ENCODE results near the gene TP53AIP1.

TP53AIP1 gene

DNA sequence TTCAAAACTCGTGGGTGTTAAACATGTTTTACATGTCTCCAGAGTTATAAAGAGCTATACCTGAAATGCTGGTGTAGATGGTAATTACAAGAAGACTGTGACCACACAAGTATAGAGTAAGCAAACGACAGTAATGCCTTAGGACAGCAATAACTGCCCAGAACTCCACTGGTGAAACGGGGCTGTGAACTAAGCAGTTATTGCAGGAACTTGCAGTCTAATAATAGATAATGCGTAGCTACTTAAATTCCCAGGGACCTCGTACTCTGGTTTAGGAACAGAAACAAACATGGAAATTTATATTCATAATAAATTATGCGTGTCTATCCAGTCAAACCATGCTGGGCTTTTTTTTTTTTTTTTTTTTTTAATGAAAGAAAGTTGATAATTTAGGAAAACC lies 24.9 kb upstream of the TP53AIP1 start:
- TF ChIP-seq, protein P1, sequence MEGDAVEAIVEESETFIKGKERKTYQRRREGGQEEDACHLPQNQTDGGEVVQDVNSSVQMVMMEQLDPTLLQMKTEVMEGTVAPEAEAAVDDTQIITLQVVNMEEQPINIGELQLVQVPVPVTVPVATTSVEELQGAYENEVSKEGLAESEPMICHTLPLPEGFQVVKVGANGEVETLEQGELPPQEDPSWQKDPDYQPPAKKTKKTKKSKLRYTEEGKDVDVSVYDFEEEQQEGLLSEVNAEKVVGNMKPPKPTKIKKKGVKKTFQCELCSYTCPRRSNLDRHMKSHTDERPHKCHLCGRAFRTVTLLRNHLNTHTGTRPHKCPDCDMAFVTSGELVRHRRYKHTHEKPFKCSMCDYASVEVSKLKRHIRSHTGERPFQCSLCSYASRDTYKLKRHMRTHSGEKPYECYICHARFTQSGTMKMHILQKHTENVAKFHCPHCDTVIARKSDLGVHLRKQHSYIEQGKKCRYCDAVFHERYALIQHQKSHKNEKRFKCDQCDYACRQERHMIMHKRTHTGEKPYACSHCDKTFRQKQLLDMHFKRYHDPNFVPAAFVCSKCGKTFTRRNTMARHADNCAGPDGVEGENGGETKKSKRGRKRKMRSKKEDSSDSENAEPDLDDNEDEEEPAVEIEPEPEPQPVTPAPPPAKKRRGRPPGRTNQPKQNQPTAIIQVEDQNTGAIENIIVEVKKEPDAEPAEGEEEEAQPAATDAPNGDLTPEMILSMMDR (IDR thresholded peaks at IDR 0.05; ENCODE audit: low read depth, low read length) = no peak
- H3K4me3 ChIP-seq (ENCODE audit: low read depth, low read length) = no peak overlapping the region

DNA sequence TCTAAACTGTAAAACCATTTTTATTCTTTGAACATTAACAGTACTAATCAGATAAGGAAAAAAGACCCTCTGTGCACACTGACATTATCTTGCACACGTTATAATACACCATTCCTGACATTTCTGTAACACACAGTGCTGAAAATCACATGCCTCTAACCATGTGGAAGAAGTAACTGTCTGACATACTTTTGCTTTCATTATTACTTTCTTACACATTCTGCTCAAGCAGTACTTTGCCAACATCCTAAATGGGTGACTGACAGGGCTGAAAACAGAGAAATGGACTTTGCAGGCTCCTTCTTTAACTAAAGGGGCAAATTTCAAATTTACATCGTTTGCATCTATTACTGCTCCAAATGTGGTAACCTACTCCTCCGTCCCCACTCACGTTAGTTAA lies 22.8 kb upstream of the TP53AIP1 start:
- H3K4me3 ChIP-seq (ENCODE audit: low read depth, low read length) = no peak overlapping the region

DNA sequence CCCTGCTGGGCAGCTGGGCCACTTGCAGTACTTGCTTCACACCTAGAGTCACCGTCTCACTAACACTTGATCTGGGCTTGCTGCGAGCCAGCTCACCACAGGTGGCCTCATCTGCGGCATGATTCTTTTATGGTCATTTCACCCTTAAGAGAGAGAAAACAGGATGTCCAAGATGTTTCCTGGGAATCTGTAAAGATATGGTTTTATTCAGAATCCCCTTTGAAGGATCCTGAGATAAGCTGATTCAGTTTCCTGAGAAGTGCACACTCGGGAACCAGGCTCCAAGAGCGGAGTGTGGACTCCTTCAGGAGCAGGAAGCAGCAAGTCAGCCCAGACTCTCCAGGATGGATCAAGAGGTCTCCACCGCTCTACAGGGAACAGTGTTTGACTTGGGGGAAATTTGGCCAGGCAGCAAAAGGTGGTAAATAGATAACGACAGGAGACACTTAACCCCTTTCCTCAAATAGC lies 21.8 kb upstream of the TP53AIP1 start:
- no peak overlapping the region for H3K4me3 ChIP-seq (ENCODE audit: low read depth, low read length)
- TF ChIP-seq, protein P1 (IDR thresholded peaks at IDR 0.05; ENCODE audit: low read depth, low read length) = no peak

More for the DNA sequence above, 22.8 kb upstream of the TP53AIP1 start:
- TF ChIP-seq, protein P1 (IDR thresholded peaks at IDR 0.05; ENCODE audit: low read depth, low read length) = no peak

DNA sequence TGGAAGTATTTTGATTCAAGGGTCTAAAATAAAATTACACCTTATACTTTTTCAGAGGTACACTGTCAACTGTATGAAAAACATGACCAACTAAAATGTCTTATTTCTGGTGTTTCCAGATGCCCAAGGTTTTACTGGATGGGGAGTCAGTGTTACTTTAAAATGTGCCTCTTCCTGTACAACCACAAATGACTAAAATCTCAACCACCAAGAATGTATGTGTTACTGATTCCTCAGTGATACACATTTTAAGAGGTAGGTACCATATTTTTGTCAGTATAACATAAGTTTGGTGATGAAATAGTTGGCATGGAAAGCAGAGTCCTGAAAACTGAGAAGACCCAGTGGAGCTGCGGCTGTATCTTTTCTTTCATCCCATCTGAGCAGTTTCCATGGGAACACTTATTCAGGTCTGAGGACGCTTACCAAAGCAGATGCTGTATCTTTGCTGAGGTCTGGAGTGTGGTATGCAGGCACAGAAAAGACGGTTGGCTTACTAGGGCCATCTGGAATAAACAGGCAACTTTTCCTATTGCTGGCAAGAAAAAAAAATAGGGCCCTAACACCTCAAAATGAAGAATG lies 21.2 kb upstream of the TP53AIP1 start:
- TF ChIP-seq, protein P1 (IDR thresholded peaks at IDR 0.05; ENCODE audit: low read depth, low read length) = no peak
- no peak overlapping the region for H3K4me3 ChIP-seq (ENCODE audit: low read depth, low read length)

DNA sequence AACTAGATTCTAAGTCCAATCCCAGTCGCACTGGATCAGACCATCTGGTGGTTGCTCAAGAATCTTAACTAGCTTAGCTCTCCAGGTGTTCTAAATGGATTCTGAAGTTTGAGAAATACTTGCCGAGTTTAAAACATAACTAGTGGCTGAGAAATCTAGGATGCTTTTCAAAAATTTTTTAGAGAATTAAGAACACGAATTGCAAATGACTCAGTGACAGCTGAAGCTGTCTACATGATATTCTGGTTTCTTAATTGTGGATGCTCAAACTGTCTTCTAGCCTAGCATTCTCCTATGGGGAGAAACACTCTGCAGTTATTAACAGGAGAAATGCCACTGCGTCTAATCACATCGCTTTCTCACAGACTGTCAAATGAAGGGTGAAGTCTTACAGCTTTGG lies 20.2 kb upstream of the TP53AIP1 start:
- no peak overlapping the region for H3K4me3 ChIP-seq (ENCODE audit: low read depth, low read length)
- TF ChIP-seq, protein P1 (IDR thresholded peaks at IDR 0.05; ENCODE audit: low read depth, low read length) = no peak

DNA sequence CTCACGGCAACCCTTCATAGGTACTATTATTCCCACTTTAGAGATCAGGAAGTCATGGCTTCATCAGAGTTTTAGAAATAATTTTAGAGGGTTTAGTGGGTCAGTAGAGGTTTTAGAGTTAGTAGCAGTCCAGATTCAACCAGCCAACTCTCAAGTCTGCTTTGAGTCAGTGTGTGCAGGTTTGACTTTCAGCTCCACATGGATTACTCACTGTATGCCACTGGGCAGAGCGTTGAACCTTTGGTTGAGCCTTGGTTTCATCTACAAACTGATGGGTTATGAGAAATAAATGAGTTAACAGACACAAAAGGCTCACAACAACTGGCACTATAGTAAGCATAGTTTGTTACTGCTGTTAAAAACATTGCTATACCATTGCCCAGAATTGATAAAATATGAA lies 19.0 kb upstream of the TP53AIP1 start:
- TF ChIP-seq, protein P1 (IDR thresholded peaks at IDR 0.05; ENCODE audit: low read depth, low read length) = no peak
- no peak overlapping the region for H3K4me3 ChIP-seq (ENCODE audit: low read depth, low read length)

DNA sequence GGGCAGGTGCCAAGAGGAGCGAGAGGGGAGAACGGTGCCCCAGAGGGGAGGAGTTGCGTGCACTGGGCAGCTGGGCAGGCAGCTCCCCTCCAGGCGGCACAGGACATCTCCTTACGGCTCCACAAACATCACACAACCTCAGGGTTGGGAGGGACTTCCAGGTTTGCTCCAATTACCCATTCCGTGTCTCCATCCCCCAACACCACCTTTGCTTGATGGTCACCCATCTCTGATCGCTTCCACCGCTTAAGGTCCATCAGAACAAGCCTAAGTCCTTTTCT lies 14.5 kb upstream of the TP53AIP1 start:
- TF ChIP-seq, protein P1 (IDR thresholded peaks at IDR 0.05; ENCODE audit: low read depth, low read length) = no peak
- no peak overlapping the region for H3K4me3 ChIP-seq (ENCODE audit: low read depth, low read length)

All from WI38 (cell line).